Sigmoid colon (tissue), 7 donors: ENCODE data around the gene RBM10. TPM values are rescaled to one million over a fixed set of nuclear protein-coding genes. Genes with fewer than 3 reads are reported as not detected.

ENCODE experiments used
- DNase-seq: peaks from one replicate; pipeline ENCODE4 v3.0.0-alpha.2; 2019
- H3K27ac ChIP-seq, 4 donors: fragments of 200-600 bp; sonication (generic); one replicate each; pipeline ENCODE4 v1.5.1; 2016 to 2019; ENCODE audit warnings: mild to moderate bottlenecking in 1 of 4
- H3K27me3 ChIP-seq, 3 donors: fragments of 200-600 bp; sonication (generic); one replicate each; pipeline ENCODE4 v1.5.1; 2019; ENCODE audit warnings: mild to moderate bottlenecking in 1 of 3
- H3K36me3 ChIP-seq, 4 donors: fragments of 200-600 bp; sonication (generic); one replicate each; pipeline ENCODE4 v1.5.1; 2016 to 2019
- H3K4me1 ChIP-seq, 4 donors: fragments of 200-600 bp; sonication (generic); one replicate each; pipeline ENCODE4 v1.5.1; 2017 to 2019
- H3K4me3 ChIP-seq, 4 donors: fragments of 200-600 bp; sonication (generic); one replicate each; pipeline ENCODE4 v1.5.1; 2017 to 2019; ENCODE audit warnings: mild to moderate bottlenecking in 2 of 4, moderate library complexity in 1 of 4
- H3K9me3 ChIP-seq, 4 donors: fragments of 200-600 bp in 3 of 4; sonication (generic) in 3 of 4; one replicate each; pipeline versions ENCODE4 v1.5.1 to v1.6.1; 2013 to 2019
- EP300 ChIP-seq, 4 donors: sonication (generic); formaldehyde crosslinking; IDR thresholded peaks; one replicate each; pipeline ENCODE4 v1.6.1; 2017; ENCODE audit warnings: antibody characterized with exemption in 4 of 4
- POLR2A ChIP-seq, 2 donors: fragments of 450-650 bp; IDR thresholded peaks; one replicate each; pipeline ENCODE4 v1.6.1; 2016; ENCODE audit warnings: antibody characterized with exemption in 2 of 2, mild to moderate bottlenecking in 2 of 2, moderate library complexity in 2 of 2
- POLR2AphosphoS5 ChIP-seq, 4 donors: sonication (generic); formaldehyde crosslinking; IDR thresholded peaks; one replicate each; pipeline ENCODE4 v1.6.1; 2017; ENCODE audit warnings: antibody characterized with exemption in 4 of 4
- WGBS, 2 donors: extraction: QIAGEN DNeasy Blood & Tissue Kit; methylation state at CpG; one replicate each; pipeline ENCODE4 v1.1.7; 2013; 5-methylcytosine and 5-hydroxymethylcytosine counted together
- intact Hi-C: fragments of 100-400 bp; cut with DNase I; formaldehyde crosslinking; loops from one replicate; pipeline ENCODE4 v1.15.1; 2023
- polyA plus RNA-seq, 3 donors: library from polyadenylated mRNA; stranded (reverse); fragments of 200-250 nt; gene quantifications; one replicate each; pipeline ENCODE4 v1.2.3, GENCODE V29; 2013
- total RNA-seq, 4 donors: library from RNA; depleted of rRNA; stranded (reverse); fragments of >200 nt; gene quantifications; one replicate each; pipeline ENCODE4 v1.1.0, GENCODE V29; 2016
- TF ChIP-seq, protein P1 (sequence below), 4 experiments: fragments of 450-650 bp in 3 of 4; fragments of 200-600 bp in 1 of 4; IDR thresholded peaks; one replicate each; pipeline ENCODE4 v1.5.1; 2016 to 2019; ENCODE audit warnings: antibody characterized with exemption in 4 of 4, mild to moderate bottlenecking in 3 of 4, moderate library complexity in 2 of 4
- donor health status: healthy with polysubstance abuse.
- donor health status: Bipolar disorder and iron deficiency.
- donor health status: healthy.

RBM10 gene
- total and polyA plus RNA-seq, 7 donors = 15.0 to 44.3 (median 22.4) TPM

DNA sequence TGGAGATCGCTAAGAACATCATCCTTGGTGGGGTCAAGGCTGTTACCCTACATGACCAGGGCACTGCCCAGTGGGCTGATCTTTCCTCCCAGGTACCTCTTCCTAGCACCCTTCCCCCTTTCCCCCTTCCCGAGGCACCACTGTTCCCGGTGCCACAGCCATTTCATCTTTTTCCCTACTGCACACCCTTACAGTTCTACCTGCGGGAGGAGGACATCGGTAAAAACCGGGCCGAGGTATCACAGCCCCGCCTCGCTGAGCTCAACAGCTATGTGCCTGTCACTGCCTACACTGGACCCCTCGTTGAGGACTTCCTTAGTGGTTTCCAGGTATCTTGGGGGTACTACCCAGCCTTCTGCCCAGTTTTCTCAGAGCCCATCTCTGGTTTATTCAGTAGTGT is 54.3 kb downstream of the RBM10 start:
- TF ChIP-seq, protein P1, sequence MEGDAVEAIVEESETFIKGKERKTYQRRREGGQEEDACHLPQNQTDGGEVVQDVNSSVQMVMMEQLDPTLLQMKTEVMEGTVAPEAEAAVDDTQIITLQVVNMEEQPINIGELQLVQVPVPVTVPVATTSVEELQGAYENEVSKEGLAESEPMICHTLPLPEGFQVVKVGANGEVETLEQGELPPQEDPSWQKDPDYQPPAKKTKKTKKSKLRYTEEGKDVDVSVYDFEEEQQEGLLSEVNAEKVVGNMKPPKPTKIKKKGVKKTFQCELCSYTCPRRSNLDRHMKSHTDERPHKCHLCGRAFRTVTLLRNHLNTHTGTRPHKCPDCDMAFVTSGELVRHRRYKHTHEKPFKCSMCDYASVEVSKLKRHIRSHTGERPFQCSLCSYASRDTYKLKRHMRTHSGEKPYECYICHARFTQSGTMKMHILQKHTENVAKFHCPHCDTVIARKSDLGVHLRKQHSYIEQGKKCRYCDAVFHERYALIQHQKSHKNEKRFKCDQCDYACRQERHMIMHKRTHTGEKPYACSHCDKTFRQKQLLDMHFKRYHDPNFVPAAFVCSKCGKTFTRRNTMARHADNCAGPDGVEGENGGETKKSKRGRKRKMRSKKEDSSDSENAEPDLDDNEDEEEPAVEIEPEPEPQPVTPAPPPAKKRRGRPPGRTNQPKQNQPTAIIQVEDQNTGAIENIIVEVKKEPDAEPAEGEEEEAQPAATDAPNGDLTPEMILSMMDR (IDR thresholded peaks at IDR 0.05) = no peak
- TF ChIP-seq POLR2A (IDR thresholded peaks at IDR 0.05) (no peak), POLR2AphosphoS5 (IDR thresholded peaks at IDR 0.05) (no peak), EP300 (IDR thresholded peaks at IDR 0.05) (no peak)
- WGBS, 2 donors = 89 to 94% methylated on average over 10 of the region's 10 CpGs
- peaks cover 37 to 55% (median 50%) of the 10 kb centered on the region in 4 donors for H3K36me3 ChIP-seq

DNA sequence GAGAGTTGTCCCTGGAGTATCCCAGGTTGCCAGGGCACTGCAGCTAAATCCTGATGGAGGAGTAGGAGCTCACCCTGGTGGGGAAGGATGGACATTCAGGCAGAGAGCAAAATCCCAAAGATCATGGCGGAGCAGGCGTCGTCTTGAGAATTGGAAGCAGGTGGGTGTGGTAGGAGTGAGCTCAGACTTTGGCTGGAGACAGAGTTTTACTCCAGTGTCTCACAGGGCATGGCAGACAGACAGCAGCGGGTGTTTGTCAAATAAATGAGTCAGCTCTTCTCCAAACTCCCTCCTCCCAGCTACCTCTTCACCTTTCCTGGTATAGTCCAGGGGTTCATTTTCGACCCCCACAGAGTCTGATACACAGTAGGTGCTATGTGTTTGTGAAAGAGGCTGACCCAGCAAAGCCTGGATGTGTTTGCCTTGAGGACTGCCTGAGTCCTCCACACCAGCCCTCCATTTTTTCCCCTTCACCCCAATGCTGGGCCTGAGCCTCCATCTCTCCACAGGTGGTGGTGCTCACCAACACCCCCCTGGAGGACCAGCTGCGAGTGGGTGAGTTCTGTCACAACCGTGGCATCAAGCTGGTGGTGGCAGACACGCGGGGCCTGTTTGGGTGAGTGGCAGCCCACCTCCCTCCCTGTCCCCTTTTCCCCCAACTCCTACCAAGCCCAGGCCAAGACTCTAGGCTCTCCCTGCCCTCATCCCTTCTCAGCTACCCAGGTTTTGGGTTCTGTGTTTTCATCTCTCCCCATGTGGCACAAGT is 55.5 kb downstream of the RBM10 start:
- H3K4me3 ChIP-seq = no peak overlapping the region
- peaks cover 0 to 36% (median 26%) of the 10 kb centered on the region in 4 donors for H3K4me1 ChIP-seq
- WGBS, 2 donors = 44 to 75% methylated on average over 9 of the region's 9 CpGs
- intact Hi-C loops = no loop called here
- H3K27me3 ChIP-seq = no peaks in the 10 kb centered on the region
- H3K27ac ChIP-seq = peak overlapping the region in 2 of 4 donors; percentile 31 to 62
- no peaks in the 10 kb centered on the region for H3K9me3 ChIP-seq
- peaks cover 37 to 68% (median 56%) of the 10 kb centered on the region in 4 donors for H3K36me3 ChIP-seq
- no peak for DNase-seq
- TF ChIP-seq EP300 (IDR thresholded peaks at IDR 0.05) = no peak
- no peak for TF ChIP-seq POLR2AphosphoS5 (IDR thresholded peaks at IDR 0.05)

More for the DNA sequence above, 54.3 kb downstream of the RBM10 start:
- Histone ChIP-seq H3K4me3 (no peak overlapping the region), H3K9me3 (no peaks in the 10 kb centered on the region), H3K27me3 (no peaks in the 10 kb centered on the region), H3K4me1 (peaks cover 0 to 49% (median 36%) of the 10 kb centered on the region in 4 donors), H3K27ac (peak overlapping the region in 1 of 4 donors; percentile 62)
- intact Hi-C loops = no loop called here
- DNase-seq = no peak

DNA sequence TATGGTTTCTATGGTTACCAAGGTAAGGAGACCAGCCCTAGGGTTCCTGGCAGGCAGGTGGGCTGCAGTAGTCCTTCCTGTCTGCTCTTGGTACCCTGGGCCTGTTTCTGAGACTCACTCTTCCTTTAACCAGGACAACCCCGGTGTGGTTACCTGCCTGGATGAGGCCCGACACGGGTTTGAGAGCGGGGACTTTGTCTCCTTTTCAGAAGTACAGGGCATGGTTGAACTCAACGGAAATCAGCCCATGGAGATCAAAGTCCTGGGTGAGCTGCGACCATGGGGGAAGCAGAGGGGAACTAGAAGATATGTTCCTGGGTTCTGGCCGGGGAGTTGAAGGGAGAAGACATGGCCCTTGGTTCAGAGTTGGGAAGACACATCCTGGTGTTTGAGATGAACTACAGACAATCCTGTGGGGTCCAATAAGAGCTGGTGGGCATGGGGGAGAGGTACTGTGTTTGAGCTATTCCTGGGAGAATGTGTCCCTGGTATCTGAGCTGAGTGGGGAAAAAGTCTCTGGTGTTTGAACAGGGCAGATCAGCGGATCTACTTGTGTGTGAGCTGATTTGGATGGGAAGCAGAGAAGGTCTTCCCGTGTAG is 56.4 kb downstream of the RBM10 start:
- 70 to 85% methylated on average over 9 of the region's 9 CpGs for WGBS, 2 donors
- TF ChIP-seq, protein P1 (IDR thresholded peaks at IDR 0.05) = no peak
- TF ChIP-seq POLR2A (IDR thresholded peaks at IDR 0.05) (no peak), POLR2AphosphoS5 (IDR thresholded peaks at IDR 0.05) (no peak), EP300 (IDR thresholded peaks at IDR 0.05) (no peak)
- intact Hi-C loops = no loop called here

DNA sequence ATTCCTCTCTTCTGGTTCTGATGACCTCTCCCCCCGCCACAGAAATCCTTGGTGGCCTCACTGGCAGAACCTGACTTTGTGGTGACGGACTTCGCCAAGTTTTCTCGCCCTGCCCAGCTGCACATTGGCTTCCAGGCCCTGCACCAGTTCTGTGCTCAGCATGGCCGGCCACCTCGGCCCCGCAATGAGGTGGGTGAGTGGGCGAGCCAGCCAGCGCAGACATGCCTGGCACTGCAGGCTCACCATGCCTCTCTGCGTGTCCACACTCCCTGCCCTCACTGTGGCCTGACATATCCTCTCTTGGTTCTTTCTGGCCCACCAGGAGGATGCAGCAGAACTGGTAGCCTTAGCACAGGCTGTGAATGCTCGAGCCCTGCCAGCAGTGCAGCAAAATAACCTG is 57.3 kb downstream of the RBM10 start:
- intact Hi-C loops = no loop called here
- Histone ChIP-seq H3K9me3 (no peaks in the 10 kb centered on the region), H3K36me3 (peaks cover 43 to 84% (median 67%) of the 10 kb centered on the region in 4 donors), H3K27me3 (no peaks in the 10 kb centered on the region), H3K27ac (no peak overlapping the region), H3K4me1 (peaks cover 0 to 19% (median 8%) of the 10 kb centered on the region in 4 donors), H3K4me3 (no peak overlapping the region)
- WGBS, 2 donors = 97 to 98% methylated on average over 11 of the region's 11 CpGs
- DNase-seq = no peak
- TF ChIP-seq POLR2AphosphoS5 (IDR thresholded peaks at IDR 0.05) (no peak), EP300 (IDR thresholded peaks at IDR 0.05) (no peak), POLR2A (IDR thresholded peaks at IDR 0.05) (no peak)
- TF ChIP-seq, protein P1 (IDR thresholded peaks at IDR 0.05) = no peak

More for the DNA sequence above, 56.4 kb downstream of the RBM10 start:
- H3K36me3 ChIP-seq = peaks cover 43 to 76% (median 63%) of the 10 kb centered on the region in 4 donors
- DNase-seq = no peak
- peak overlapping the region in 1 of 4 donors; percentile 62 for H3K27ac ChIP-seq
- H3K4me1 ChIP-seq = peaks cover 0 to 27% (median 17%) of the 10 kb centered on the region in 4 donors
- H3K27me3 ChIP-seq = no peaks in the 10 kb centered on the region
- H3K9me3 ChIP-seq = no peaks in the 10 kb centered on the region
- no peak overlapping the region for H3K4me3 ChIP-seq

DNA sequence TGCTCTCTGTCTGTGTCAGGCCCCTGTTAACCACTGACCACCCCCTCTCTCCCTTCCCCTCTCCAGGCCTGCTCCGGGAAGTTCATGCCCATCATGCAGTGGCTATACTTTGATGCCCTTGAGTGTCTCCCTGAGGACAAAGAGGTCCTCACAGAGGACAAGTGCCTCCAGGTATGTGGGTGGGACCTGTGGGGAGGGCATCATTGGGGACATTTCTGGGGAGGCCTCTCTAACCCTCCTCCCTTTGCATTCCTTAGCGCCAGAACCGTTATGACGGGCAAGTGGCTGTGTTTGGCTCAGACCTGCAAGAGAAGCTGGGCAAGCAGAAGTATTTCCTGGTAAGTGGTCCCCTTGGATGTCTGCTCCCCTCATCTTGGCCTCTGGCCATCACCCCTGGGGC is 57.9 kb downstream of the RBM10 start:
- 61 to 83% methylated on average over 4 of the region's 4 CpGs for WGBS, 2 donors
- Histone ChIP-seq H3K4me3 (no peak overlapping the region), H3K36me3 (peaks cover 43 to 90% (median 70%) of the 10 kb centered on the region in 4 donors), H3K27me3 (no peaks in the 10 kb centered on the region), H3K4me1 (peaks cover 0 to 13% (median 3%) of the 10 kb centered on the region in 4 donors), H3K27ac (no peak overlapping the region), H3K9me3 (no peaks in the 10 kb centered on the region)
- TF ChIP-seq, protein P1 (IDR thresholded peaks at IDR 0.05) = no peak
- no peak for TF ChIP-seq EP300 (IDR thresholded peaks at IDR 0.05)
- TF ChIP-seq POLR2A (IDR thresholded peaks at IDR 0.05) = no peak
- no peak for TF ChIP-seq POLR2AphosphoS5 (IDR thresholded peaks at IDR 0.05)
- DNase-seq = no peak
- intact Hi-C loops = no loop called here
